Renal pelvis (tissue), 4 donors: Measurements from ENCODE around the gene SLC4A11. TPM values are rescaled to one million over a fixed set of nuclear protein-coding genes. Genes with fewer than 3 reads are reported as not detected.
"Not testable (repeated sequence)": the region's sequence is repeated elsewhere in the genome, so short reads cannot be mapped to it uniquely, and the experiment has no call there.

Experiments used
- DNase-seq: peaks from one replicate; pipeline ENCODE4 v3.0.0-alpha.2; 2013
- polyA plus RNA-seq, 3 donors: library from polyadenylated mRNA; unstranded; fragments of 120-200 nt; gene quantifications; one replicate each; pipeline ENCODE4 v1.2.1, GENCODE V29; 2013; ENCODE audit not compliant: insufficient read length in 3 of 3

SLC4A11 gene
- polyA plus RNA-seq, 3 donors = 2.3 to 3.6 (median 3.0) TPM

DNA sequence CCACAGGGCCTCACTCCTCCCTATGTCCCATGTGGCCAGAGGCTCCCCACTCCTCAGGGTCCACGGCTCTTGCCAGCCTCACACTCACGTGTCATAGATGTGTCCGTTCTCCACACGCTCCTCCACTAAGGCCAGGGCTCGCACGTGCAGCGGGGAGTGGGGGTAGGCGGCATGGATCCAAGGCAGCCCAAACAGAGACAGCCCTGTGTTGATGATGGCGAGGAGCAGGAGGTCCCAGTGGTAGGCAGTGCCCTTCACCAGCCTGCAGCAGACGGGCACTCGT lies 10.3 kb downstream of the SLC4A11 start:
- no peak for DNase-seq

DNA sequence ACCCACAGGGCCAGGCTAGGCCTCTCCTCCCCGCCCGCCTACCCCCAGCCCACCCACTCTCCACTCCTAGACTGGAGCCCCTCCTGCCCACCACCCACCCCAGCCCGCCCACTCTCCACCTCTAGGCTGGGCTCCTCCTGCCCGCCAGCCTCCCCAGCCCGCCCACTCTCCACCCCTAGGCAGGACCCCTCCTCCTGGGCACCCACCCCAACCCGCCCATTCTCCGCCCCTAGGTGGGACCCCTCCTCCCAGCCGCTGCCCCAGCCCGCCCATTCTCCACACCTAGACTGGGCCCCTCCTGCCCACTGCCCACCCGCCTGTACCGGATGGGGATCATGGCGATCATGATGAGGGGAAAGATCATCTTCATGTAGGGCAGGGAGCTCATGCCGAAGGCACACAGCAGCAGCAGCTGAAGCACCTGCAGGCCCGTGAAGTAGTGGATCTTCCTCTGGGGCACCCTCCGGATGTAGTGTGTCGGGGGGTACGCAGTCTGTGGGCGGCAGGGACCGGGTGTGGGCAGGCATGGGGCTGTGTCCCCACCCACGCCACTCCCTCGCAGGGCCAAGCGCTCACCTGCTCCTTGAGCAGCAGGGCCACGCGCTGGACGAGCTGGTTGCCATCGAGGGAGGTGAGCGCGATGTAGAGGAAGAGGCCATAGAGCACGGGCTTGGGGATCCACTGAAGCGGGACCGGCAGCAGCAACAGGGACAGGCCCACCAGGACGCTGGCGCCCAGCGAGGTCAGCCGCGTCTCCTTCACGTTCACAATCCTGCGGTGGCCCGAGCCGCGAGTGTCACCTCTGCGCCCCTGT lies 10.8 kb downstream of the SLC4A11 start:
- no peak for DNase-seq

- DNase-seq = no peak
Measured at GRCh38 chr20:3227506-3227905, 11.5 kb downstream of the SLC4A11 start.

DNA sequence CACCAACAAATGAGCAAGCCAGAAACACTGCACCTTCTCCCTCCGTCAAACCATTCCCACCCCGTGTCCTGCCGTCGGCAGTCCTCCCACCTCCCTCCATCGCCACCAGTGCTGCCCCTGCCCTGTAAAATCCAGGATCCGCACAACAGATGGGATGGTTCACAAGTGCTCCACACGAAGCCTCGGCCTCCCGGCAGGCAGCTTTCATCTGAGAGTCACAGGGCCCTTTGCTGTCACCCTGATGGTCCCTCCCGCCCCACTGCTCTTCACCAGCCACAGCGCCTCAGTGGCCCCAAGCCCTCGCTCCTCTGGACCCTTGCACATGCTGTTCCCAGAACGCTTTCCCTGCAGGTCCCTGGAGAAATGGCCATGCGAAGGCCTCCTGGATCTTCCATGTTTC lies 12.1 kb downstream of the SLC4A11 start:
- DNase-seq = no peak

DNA sequence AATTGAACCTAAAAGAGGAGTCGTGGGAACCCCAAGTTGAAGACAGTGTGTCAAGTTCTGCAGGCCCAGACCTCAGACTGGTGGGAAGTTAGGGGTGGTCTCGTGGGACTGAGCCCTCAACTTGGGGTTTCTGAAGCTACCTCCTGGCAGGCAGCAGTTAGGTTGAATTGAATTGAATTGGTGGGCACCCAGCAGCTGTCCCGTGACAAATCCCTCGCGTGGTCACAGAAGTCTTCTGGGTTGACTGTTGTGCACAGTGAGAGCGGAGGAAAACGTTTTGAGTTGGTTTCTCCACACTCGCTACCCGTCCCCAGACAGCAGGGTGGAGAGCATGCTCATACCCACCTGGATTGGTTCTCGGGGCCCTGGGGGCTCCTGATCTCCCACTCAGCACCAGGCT lies 12.9 kb downstream of the SLC4A11 start:
- no peak for DNase-seq

DNA sequence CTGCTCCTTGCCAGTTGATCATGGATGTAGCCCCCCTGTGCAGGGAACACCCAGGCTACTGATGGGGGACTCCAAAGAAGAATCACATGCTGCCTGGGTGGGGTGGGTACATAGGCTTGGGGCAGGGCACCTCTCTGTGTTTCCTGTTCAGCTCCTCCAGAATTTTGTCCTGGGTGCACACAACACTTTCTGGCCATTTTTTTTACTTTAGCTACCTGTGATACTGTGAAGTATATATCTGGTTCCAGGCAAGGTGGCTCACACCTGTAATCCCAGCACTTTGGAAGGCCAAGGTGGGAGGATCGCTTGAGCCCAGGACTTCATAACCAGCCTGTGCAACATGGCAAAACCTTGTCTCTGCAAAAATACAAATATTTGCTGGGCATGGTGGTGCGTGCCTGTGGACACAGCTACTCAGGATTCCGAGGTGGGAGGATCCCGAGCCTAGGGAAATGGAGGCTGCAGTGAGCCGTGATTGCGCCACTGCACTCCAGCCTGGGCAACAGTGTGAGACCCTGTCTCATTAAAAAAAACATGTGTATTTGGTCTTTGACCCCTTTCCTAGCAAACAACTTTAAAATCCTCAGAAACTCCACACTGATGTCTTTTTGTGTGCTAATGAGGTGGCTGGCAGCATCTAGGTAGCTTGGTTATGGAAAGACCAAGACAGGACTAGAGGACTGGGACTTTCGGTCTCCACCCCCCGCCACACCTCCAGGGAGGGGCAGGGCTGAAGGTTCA lies 14.1 kb downstream of the SLC4A11 start:
- no peak for DNase-seq

DNA sequence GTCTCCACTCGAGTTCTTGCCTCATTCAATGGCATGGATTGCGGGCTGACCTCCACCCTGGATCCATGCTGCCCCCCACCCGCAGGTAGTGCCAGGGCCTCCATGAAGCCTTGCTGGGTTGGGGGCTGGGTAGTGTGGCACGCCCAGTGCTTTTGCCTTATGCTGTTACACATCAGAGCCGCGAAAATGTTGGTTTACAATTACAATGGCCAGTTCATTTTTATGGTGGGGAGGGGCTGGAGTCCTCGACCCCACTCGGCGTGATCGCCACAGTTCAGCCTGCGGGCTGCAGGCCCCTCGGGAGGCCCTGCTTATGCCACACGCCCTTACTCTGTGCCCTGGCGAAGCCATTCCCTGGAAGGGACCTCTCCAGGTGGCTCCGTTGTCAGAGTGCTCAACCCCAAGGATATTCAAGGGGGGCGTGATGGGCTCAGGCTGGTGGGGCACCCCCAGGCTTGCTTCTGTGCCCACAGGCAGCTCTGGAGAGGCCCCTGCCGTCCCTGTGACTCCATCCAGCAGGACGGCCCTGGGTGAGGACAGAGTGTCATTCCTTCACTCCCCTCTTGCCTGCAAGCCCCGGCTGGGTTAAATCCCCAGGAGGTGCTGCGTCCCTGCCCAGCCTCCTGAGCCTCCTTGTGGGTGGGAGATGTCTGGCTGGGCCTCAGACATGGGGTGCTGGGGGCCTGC lies 14.9 kb downstream of the SLC4A11 start:
- DNase-seq = no peak

DNA sequence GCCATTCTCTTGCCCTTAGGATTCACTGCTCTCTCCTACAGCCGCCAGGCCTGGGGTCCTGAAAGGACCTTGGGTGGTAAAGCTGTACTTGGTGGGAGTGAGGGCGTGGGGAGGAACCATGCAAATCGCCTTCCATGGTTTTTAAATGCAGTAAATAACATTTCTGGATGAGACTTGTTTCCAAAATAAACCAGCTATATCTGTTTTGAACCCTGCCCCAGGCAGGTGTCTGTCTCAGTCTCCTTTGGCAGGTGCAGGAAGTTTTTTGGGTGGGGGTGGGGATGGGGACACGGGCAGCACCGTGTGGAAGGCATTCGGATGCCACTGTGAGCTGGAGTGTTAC lies 15.4 kb downstream of the SLC4A11 start:
- no peak for DNase-seq

GRCh38 chr20:3222635-3223600 lies 16.1 kb downstream of the SLC4A11 start:
- DNase-seq = peak; percentile 87

GRCh38 chr20:3221398-3222226 lies 17.4 kb downstream of the SLC4A11 start:
- no peak for DNase-seq

DNA sequence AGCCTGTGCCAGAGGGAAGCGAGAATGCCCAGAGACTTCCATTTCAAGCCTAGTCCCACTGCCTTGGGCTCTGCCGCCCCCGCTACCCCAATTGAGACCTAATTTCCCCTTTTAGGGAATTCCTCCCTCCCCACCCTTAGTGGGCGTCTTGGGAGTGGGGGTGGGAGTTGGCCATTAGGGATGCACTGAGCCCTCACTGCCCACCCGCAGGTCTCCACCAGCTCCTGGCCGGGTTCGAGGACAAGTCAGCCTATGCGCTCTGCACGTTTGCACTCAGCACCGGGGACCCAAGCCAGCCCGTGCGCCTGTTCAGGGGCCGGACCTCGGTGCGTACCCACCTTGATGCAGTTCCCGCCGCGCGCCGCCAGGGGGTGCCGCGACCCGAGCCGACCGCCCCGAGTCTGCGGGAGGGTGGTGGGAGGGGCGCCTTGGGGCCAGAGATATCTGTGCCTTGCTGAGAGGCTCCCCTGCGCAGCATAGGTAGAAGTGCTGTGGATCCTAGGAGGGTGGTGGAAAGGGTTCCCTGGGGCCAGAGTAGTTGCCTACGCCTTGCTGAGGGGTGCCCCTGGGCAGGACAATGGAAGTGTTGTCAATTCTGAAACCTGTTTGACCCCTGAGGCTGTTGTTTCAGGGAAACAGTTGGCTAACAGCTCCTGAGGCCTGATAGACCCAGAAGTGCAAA lies 20.5 kb downstream of the SLC4A11 start:
- no peak for DNase-seq

DNA sequence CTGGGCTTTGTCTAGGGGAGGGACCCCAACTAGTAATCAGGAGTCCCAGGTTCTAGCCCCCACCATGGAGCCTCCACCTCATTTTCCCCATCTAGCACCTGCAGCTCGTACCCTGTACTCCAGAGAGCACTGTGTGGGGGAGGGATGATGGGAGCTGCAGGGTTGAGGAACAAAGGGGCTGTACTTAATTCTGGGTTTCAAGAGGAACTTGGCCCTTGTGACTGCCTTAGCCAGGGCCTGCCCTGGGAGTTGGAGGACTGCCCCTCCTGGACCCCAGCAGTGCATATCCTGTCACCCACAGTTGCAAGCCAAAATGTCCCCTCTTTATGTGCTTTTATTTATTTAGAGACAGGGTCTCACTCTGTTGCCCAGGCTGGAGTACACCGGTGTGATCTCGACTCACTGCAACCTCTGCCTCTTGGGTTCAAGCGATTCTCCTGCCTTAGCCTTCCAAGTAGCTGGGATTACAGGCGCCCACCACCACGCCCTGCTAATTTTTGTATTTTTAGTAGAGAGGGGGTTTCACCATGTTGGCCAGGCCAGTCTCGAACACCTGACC lies 23.6 kb downstream of the SLC4A11 start:
- not testable (repeated sequence) for DNase-seq

- DNase-seq = no peak
Measured at GRCh38 chr20:3213226-3213625, 25.8 kb downstream of the SLC4A11 start.

GRCh38 chr20:3210346-3210745 lies 28.6 kb downstream of the SLC4A11 start:
- DNase-seq = no peak

DNA sequence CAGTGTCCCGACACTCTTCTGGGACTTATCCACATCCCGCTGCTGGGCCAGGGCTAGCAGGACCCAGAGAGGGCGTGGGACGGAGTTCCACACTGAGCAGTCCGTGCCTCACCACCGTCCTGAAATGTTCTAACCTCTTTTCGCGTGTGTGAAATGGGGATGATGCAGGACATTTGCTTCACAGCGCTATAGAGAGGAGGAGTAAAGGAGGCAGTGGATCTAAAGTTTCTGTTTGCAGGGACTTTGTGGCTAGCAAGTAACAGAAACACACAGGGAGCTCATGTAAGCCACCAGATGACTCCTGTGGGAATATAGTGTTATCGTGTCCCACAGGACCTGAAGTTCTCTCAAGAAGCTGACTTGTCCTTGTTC lies 29.1 kb downstream of the SLC4A11 start:
- no peak for DNase-seq

DNA sequence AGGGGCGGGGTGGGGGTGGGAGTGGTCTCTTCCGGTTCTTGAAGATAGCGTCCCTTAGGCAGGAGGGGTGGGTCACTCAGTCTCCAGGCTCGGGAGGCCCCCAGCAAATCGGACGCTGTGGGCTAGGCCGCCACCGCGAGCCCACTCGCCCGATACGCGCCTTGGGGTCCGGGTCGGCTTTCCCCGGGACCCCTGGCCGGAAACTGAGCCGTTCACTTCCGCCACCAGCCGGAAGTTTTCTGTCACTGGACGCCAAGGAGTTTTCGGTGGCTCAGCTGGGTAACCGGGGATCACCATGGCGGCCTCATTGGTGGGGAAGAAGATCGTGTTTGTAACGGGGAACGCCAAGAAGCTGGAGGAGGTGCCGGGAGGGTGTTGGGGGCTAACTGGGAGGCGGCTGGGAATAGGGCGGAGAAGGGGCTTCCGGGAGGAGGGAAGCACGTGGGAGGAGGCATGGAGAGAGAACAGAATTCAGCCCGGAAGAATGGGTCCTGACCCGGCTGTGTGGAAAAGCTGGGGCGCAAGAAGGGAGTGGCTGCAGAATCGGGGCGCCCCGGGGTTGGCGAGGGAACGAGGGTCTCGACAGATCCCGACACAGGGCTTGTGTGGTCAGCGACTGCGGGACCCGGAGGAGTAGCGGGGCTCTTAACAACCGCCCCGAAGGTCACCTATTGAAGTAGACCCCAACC lies 29.6 kb downstream of the SLC4A11 start, which contains the start of gene ITPA:
Gene ITPA, plus strand, starts transcription at position 242 of the 689 bp plus-strand sequence. Its CDS starts 54 bp downstream, at position 296.
- peak; percentile 57 for DNase-seq

DNA sequence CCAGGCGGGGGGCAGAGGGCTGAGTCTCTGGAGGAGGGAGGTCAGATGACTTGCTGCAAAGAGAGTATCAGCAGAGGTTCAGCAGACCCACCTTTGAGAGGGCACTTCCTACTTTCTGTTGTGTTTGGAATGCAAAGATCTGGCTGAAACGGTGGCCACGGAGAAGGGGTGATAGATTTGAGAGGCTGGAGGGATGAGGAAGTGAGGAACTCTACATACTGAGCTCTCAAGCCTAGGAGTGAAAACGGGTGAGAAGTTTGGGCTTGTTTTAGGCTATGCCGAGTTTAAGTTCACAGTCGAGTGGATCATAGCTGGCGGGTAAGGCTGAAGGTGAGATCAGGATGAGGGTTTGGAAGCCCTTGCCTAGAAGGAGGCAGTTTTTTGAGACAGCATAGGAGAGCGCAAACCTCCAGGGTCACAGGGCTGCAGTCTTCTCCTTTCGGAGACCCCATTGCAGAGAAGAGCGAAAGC lies 30.2 kb downstream of the SLC4A11 start:
- DNase-seq = no peak

- DNase-seq = peak; percentile 87
Measured at GRCh38 chr20:3204124-3204794, 34.7 kb downstream of the SLC4A11 start, which contains the start of gene DDRGK1. Gene DDRGK1, minus strand, starts transcription at chr20:3204682. Its CDS starts 55 bp downstream, at chr20:3204627.
